ENCODE data around the gene ATXN1L. TPM values are rescaled to one million over a fixed set of nuclear protein-coding genes. Genes with fewer than 3 reads are reported as not detected.

ATXN1L gene
- total RNA-seq (17.3 and 20.8 TPM in 2 replicates), polyA plus RNA-seq (8.1 and 8.6 TPM in 2 replicates)

GRCh38 chr16:71845639-71846430 is at the start of gene ATXN1L:
ATXN1L (plus strand) TSS chr16:71845976; CDS start chr16:71849741, 3,765 bp downstream.
- Histone ChIP-seq H3K9me2 (replicated peaks; ENCODE audit: insufficient read depth) (no peaks in the 10 kb centered on the region), H3K9me3 (ENCODE audit: low read depth) (no peaks in the 10 kb centered on the region), H3K27me3 (no peaks in the 10 kb centered on the region), H3K4me1 (ENCODE audit: insufficient read depth) (peaks cover 9% of the 10 kb centered on the region), H3K4me2 (peak within 1 kb of the TSS; percentile 88), H2AFZ (peak within 1 kb of the TSS; percentile 92), H3K36me3 (replicated peaks; ENCODE audit: insufficient read depth, low read depth) (no peaks in the 10 kb centered on the region), H3K79me2 (peaks cover 27% of the 10 kb centered on the region), H3K27ac (peak within 1 kb of the TSS; percentile 76), H3K4me3 (peak within 1 kb of the TSS; percentile 88), H4K20me1 (ENCODE audit: insufficient read depth, poor library complexity, severe bottlenecking) (peaks cover 3% of the 10 kb centered on the region)
- peak; percentile 96 for DNase-seq (ENCODE audit: low spot score)
- no peak for TF ChIP-seq CTCF (IDR thresholded peaks at IDR 0.05; ENCODE audit: poor library complexity)
- TF ChIP-seq EZH2phosphoT487 (IDR thresholded peaks at IDR 0.05; ENCODE audit: low read depth, severe bottlenecking, unreplicated experiment): no peak
- TF ChIP-seq EZH2 (IDR thresholded peaks at IDR 0.05; ENCODE audit: borderline replicate concordance): no peak
- WGBS (ENCODE audit: low lambda C conversion rate, missing lambda C conversion rate): under 1% methylated on average over 26 of the region's 62 CpGs

GRCh38 chr16:71796501-71797097 is 49.2 kb upstream of the ATXN1L start:
- peaks cover 100% of the 10 kb centered on the region for H3K79me2 ChIP-seq
- peaks cover 93% of the 10 kb centered on the region for H4K20me1 ChIP-seq (ENCODE audit: insufficient read depth, poor library complexity, severe bottlenecking)
- no peaks in the 10 kb centered on the region for H3K9me3 ChIP-seq (ENCODE audit: low read depth)
- no peaks in the 10 kb centered on the region for H3K9me2 ChIP-seq (replicated peaks; ENCODE audit: insufficient read depth)
- H3K36me3 ChIP-seq (replicated peaks; ENCODE audit: insufficient read depth, low read depth): no peaks in the 10 kb centered on the region
- no peak overlapping the region for H3K4me2 ChIP-seq
- DNase-seq (ENCODE audit: low spot score): no peak
- H3K27ac ChIP-seq: no peak overlapping the region
- WGBS (ENCODE audit: low lambda C conversion rate, missing lambda C conversion rate): 91% methylated on average over 2 of the region's 2 CpGs
- H3K4me1 ChIP-seq (ENCODE audit: insufficient read depth): no peaks in the 10 kb centered on the region
- H2AFZ ChIP-seq: no peak overlapping the region
- H3K4me3 ChIP-seq: no peak overlapping the region
- no peaks in the 10 kb centered on the region for H3K27me3 ChIP-seq
- TF ChIP-seq EZH2phosphoT487 (IDR thresholded peaks at IDR 0.05; ENCODE audit: low read depth, severe bottlenecking, unreplicated experiment): no peak
- no peak for TF ChIP-seq EZH2 (IDR thresholded peaks at IDR 0.05; ENCODE audit: borderline replicate concordance)
- no peak for TF ChIP-seq CTCF (IDR thresholded peaks at IDR 0.05; ENCODE audit: poor library complexity)

GRCh38 chr16:71803305-71803690 is 42.5 kb upstream of the ATXN1L start:
- H3K4me3 ChIP-seq: no peak overlapping the region
- DNase-seq (ENCODE audit: low spot score): no peak
- no peak overlapping the region for H3K27ac ChIP-seq
- peaks cover 19% of the 10 kb centered on the region for H3K4me1 ChIP-seq (ENCODE audit: insufficient read depth)
- TF ChIP-seq EZH2 (IDR thresholded peaks at IDR 0.05; ENCODE audit: borderline replicate concordance) (no peak), CTCF (IDR thresholded peaks at IDR 0.05; ENCODE audit: poor library complexity) (no peak), EZH2phosphoT487 (IDR thresholded peaks at IDR 0.05; ENCODE audit: low read depth, severe bottlenecking, unreplicated experiment) (no peak)
- no peaks in the 10 kb centered on the region for H3K36me3 ChIP-seq (replicated peaks; ENCODE audit: insufficient read depth, low read depth)
- H3K27me3 ChIP-seq: no peaks in the 10 kb centered on the region
- H2AFZ ChIP-seq: no peak overlapping the region
- 82% methylated on average over 1 of the region's 1 CpG for WGBS (ENCODE audit: low lambda C conversion rate, missing lambda C conversion rate)
- H4K20me1 ChIP-seq (ENCODE audit: insufficient read depth, poor library complexity, severe bottlenecking): peaks cover 84% of the 10 kb centered on the region
- peaks cover 100% of the 10 kb centered on the region for H3K79me2 ChIP-seq
- no peaks in the 10 kb centered on the region for H3K9me3 ChIP-seq (ENCODE audit: low read depth)
- no peak overlapping the region for H3K4me2 ChIP-seq
- no peaks in the 10 kb centered on the region for H3K9me2 ChIP-seq (replicated peaks; ENCODE audit: insufficient read depth)
